MM.1S (cell line): ENCODE measurements around the gene IP6K1.

Experiments
- EZH2 ChIP-seq: fragments of 300-600 bp; sonication (generic); optimal IDR thresholded peaks from 2 replicates; pipeline ENCODE3; 2017; ENCODE audit warnings: low read depth, mild to moderate bottlenecking, antibody characterized with exemption, low read length, mixed read lengths
- EZH2phosphoT487 ChIP-seq: fragments of 300-600 bp; sonication (generic); IDR thresholded peaks from 2 replicates; pipeline ENCODE4 v1.6.1; 2018; ENCODE audit warnings: antibody characterized with exemption, low read length
- TF ChIP-seq, protein P1 (sequence below): fragments of 300-600 bp; sonication (generic); IDR thresholded peaks from 2 replicates; pipeline ENCODE4 v1.5.1; 2016; ENCODE audit warnings: antibody characterized with exemption, low read length, mixed read lengths

DNA sequence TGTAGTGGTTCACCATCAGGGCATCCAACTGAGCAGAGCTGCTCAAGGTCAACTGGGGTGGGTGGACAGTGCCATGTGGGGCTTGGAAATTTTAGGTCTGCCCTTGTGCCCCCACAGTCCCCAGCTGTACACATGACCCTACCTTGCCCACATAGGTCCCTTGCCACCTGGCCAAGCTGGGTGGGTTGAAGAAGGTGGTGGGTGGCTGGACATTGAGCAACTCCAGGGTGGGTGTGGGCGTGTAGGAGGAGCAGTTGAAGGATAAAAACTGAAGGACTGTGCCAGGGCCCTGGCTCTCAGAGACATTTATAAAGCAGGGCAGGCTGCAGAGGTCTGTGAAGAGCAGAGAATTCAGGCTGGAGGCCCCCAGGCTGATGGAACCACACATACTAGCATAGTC, 12.8 kb upstream of the IP6K1 start:
- TF ChIP-seq, protein P1, sequence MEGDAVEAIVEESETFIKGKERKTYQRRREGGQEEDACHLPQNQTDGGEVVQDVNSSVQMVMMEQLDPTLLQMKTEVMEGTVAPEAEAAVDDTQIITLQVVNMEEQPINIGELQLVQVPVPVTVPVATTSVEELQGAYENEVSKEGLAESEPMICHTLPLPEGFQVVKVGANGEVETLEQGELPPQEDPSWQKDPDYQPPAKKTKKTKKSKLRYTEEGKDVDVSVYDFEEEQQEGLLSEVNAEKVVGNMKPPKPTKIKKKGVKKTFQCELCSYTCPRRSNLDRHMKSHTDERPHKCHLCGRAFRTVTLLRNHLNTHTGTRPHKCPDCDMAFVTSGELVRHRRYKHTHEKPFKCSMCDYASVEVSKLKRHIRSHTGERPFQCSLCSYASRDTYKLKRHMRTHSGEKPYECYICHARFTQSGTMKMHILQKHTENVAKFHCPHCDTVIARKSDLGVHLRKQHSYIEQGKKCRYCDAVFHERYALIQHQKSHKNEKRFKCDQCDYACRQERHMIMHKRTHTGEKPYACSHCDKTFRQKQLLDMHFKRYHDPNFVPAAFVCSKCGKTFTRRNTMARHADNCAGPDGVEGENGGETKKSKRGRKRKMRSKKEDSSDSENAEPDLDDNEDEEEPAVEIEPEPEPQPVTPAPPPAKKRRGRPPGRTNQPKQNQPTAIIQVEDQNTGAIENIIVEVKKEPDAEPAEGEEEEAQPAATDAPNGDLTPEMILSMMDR = no peak
- TF ChIP-seq EZH2phosphoT487 (no peak), EZH2 (no peak)
